Measurements from ENCODE around the gene MAML2.

The MAML2 gene

DNA sequence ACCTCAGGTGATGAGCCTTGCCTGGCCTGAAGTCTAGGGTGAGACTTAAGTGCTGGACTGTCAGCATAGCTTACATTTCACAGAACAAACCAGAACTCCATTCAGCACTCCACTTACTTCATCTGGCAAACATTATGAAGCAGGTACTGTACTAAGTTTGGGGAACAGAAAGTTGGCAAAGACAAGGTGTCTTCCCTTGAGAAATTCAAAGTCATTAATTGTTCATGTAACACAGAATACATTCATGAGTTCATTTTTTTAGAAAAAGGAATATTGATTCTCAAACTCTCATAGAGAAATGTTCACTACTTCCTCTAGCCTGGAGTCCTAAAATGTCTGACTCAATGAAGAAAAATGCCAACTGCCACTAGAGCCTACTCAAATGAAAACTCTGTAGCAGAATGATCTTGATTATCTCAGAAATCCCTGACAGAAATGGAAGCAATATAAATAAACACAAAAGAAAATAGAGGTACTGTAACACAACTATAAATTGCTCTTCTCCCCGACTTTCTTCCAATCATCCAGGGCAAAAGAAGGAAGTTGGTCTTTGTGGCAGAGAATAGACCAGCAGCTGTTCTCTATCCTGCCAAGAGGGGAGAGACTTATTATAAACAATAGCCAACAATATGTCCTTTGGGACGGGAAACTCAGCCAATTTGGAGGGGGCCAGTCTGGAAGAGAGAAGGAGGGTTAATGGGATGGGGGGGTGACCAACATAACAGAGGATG lies 289.9 kb downstream of the MAML2 start:
- Histone ChIP-seq H3K9me3 (no peaks in the 10 kb centered on the region), H3K27ac (no peak overlapping the region), H3K36me3 (no peaks in the 10 kb centered on the region), H3K4me3 (ENCODE audit: low read depth in 1 of 2, low read length in 1 of 2) (no peak overlapping the region), H3K27me3 (no peaks in the 10 kb centered on the region), H3K4me1 (ENCODE audit: control insufficient read depth in 1 of 2, insufficient read depth in 1 of 2, low read depth in 1 of 2, low read length in 1 of 2) (no peaks in the 10 kb centered on the region)
- TF ChIP-seq, protein P1, sequence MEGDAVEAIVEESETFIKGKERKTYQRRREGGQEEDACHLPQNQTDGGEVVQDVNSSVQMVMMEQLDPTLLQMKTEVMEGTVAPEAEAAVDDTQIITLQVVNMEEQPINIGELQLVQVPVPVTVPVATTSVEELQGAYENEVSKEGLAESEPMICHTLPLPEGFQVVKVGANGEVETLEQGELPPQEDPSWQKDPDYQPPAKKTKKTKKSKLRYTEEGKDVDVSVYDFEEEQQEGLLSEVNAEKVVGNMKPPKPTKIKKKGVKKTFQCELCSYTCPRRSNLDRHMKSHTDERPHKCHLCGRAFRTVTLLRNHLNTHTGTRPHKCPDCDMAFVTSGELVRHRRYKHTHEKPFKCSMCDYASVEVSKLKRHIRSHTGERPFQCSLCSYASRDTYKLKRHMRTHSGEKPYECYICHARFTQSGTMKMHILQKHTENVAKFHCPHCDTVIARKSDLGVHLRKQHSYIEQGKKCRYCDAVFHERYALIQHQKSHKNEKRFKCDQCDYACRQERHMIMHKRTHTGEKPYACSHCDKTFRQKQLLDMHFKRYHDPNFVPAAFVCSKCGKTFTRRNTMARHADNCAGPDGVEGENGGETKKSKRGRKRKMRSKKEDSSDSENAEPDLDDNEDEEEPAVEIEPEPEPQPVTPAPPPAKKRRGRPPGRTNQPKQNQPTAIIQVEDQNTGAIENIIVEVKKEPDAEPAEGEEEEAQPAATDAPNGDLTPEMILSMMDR (IDR thresholded peaks at IDR 0.05) = no peak

DNA sequence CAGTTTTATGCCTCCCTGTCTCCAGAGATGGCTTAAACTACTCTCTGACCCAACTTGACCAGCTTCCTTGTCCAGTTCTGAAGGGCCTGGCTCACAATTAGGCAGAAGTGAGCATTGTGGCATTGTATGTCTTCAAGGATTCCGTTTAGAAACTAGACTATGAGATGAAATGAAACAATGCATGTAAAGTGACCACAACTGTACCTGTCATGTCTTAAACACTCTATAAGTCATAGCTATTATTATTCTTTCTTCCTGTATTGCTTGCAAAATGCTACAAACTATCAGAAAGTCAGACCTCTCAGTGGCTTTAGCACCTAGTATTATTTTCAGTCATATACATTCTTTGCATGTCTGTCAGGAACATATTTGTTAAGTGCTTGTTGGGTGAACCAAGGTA lies 291.2 kb downstream of the MAML2 start:
- Histone ChIP-seq H3K4me1 (ENCODE audit: control insufficient read depth in 1 of 2, insufficient read depth in 1 of 2, low read depth in 1 of 2, low read length in 1 of 2) (no peaks in the 10 kb centered on the region), H3K4me3 (ENCODE audit: low read depth in 1 of 2, low read length in 1 of 2) (no peak overlapping the region), H3K27me3 (no peaks in the 10 kb centered on the region), H3K36me3 (no peaks in the 10 kb centered on the region), H3K27ac (no peak overlapping the region), H3K9me3 (no peaks in the 10 kb centered on the region)
- TF ChIP-seq, protein P1 (IDR thresholded peaks at IDR 0.05) = no peak

DNA sequence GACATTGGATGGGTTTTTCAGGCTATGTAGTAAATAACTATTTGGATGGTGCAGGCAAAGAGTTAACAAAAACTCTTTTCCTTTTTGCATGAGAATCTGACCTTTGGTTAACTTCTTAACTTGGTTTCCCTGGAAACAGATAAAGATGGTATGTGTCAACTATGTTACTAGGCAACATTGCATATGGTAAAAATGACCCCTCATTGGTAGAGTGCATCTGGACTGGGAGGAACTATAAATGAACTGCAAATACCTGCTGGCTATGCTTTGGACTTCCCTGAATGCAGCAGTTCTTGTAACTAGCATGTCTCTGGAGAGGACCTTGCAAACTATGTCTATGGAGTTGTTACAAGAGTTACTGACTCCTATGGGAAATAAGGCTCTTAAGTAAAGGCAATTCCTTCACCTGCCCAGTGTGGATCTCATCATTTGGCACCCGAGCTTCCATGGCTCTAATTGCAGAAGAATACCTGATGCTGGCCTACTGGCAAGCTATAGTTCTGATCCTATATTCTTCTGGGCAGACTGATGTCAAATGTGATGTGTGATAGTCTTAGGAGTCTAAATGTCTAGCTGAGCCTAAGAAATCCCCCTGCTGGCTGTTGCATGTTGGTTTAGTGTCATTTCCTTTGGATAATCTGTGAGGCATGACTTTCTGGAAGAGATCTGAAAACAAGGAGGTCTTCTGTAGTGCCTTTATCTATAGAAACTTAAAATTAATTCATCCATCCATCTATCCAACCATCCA lies 292.4 kb downstream of the MAML2 start:
- no peak overlapping the region for H3K4me3 ChIP-seq (ENCODE audit: low read depth in 1 of 2, low read length in 1 of 2)
- H3K36me3 ChIP-seq = no peaks in the 10 kb centered on the region
- no peaks in the 10 kb centered on the region for H3K4me1 ChIP-seq (ENCODE audit: control insufficient read depth in 1 of 2, insufficient read depth in 1 of 2, low read depth in 1 of 2, low read length in 1 of 2)
- no peaks in the 10 kb centered on the region for H3K27me3 ChIP-seq
- H3K9me3 ChIP-seq = no peaks in the 10 kb centered on the region
- TF ChIP-seq, protein P1 (IDR thresholded peaks at IDR 0.05) = no peak
- H3K27ac ChIP-seq = no peak overlapping the region

DNA sequence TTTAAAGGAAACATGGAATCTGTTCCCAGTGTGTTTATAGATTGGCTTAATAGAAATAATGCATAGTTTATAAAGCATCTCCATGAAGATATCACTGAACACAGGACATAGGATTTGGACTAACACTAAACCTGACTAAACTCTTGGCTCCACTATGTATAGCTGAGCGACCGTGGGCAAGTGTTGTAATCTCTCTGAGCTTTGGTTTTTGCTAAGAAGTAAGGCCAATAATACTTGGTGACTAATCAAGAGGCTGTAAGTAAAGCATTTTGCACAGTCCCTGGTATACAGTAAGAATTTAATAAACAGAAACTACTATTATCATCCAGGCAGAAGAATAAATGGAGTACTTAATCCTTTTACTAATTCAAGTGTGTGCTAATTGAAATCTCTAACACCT lies 293.6 kb downstream of the MAML2 start:
- Histone ChIP-seq H3K4me3 (ENCODE audit: low read depth in 1 of 2, low read length in 1 of 2) (no peak overlapping the region), H3K9me3 (no peaks in the 10 kb centered on the region), H3K27me3 (no peaks in the 10 kb centered on the region), H3K27ac (no peak overlapping the region), H3K36me3 (no peaks in the 10 kb centered on the region), H3K4me1 (ENCODE audit: control insufficient read depth in 1 of 2, insufficient read depth in 1 of 2, low read depth in 1 of 2, low read length in 1 of 2) (no peaks in the 10 kb centered on the region)
- TF ChIP-seq, protein P1 (IDR thresholded peaks at IDR 0.05) = no peak

DNA sequence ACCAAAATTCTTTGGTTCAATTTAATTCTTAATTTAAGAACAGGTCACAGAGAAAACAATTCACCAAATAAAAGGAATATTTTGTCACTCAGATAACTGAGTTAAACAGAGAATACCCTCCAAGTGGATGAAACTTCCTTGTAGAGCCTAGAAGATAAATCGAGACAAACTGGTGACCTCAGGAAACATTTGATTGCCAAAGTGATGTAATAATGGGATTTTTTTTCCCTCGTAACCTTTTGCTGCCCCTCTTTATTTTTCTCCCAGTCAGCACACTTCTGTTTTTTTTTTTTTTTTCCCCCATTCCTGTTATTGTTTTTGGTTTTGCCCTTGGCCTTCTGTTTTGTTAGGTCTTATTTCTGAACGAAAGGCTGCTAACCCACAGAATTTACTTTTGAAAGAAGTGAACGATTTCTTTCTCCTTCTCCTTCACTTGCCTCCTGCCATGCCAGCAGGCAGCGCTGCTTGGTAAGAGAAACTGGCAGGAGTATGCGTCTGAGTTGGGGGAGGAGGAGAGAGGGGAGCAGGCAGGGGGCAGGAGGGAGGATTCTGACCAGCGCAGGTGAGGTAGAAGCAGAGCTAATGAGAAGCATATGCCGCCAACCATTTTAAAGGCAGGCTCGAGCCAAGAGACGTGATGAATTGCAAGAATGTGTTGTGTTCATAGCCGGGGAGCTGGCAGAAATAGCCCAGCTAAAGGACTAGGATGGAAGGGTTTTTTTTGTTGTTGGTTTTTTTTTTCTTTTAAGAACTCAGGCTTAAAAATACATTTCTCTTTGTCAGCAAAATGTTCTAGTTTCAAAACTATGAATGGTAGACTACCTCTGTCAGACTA lies 297.2 kb downstream of the MAML2 start:
- TF ChIP-seq, protein P1 (IDR thresholded peaks at IDR 0.05) = no peak
- Histone ChIP-seq H3K27me3 (no peaks in the 10 kb centered on the region), H3K9me3 (no peaks in the 10 kb centered on the region), H3K4me1 (ENCODE audit: control insufficient read depth in 1 of 2, insufficient read depth in 1 of 2, low read depth in 1 of 2, low read length in 1 of 2) (no peaks in the 10 kb centered on the region), H3K4me3 (ENCODE audit: low read depth in 1 of 2, low read length in 1 of 2) (no peak overlapping the region), H3K27ac (no peak overlapping the region), H3K36me3 (no peaks in the 10 kb centered on the region)
